Hematopoietic multipotent progenitor cell treated with erythropoietin and hydrocortisone succinate and interleukin-3 and kit ligand, for 4 days (in vitro differentiated cells): ENCODE data around the gene RASD2.

ENCODE experiments used
- DNase-seq: peaks from one replicate; pipeline ENCODE4 v3.0.0-alpha.2; 2015

Gene RASD2

DNA sequence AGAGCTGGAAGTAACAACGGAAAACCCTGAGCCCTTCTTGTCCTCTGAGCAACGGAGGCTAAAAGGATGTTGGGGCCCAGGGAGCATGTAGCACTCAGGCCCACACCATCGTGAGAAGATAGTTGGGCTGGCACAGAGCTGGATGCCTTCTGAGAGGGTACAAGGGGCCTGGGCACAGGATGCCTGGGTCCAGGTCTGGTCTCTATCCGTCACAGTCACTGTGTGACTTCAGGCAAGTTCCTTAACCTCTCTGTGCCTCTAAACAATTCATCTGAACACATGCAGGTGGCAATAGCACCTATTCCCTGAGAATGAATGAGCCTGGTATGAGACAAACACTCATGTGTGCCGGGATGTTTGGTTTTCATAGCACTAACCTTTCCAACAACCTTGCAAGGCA lies 47.3 kb downstream of the RASD2 start:
- DNase-seq: no peak

DNA sequence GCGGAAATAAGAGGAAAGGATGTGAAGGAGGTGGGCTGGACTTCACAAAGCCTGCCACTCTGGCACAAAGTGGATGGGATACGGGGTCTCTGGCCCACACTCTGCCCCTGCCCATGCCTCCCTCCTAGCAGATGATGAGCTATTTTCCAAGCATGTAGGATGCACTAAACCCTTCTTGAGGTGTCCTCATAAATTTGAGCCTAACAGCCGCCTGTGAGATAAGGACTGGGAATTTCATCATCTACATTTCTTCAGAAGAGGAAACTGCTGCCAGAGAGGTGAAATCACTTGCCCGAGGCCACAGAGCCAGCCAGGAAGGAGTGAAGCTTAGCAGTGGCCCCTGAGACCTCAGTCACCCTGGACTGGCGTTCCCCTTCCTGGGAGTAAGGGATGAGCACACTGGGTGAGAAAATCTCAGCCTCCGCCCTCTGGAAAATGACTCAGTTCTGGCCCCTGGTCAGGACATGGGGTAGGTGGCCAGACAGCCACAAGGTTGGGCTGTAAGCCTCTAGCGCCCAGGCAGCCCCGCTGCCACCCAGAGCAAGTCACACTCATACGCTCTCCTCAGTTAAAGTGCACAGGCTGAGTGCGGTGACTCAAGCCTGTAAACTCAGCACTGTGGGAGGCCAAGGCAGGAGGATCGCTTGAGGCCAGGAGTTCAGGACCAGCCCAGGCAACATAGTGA lies 48.6 kb downstream of the RASD2 start:
- peak; percentile 59 for DNase-seq

GRCh38 chr22:35589756-35590093 lies 49.1 kb downstream of the RASD2 start:
- DNase-seq: no peak

DNA sequence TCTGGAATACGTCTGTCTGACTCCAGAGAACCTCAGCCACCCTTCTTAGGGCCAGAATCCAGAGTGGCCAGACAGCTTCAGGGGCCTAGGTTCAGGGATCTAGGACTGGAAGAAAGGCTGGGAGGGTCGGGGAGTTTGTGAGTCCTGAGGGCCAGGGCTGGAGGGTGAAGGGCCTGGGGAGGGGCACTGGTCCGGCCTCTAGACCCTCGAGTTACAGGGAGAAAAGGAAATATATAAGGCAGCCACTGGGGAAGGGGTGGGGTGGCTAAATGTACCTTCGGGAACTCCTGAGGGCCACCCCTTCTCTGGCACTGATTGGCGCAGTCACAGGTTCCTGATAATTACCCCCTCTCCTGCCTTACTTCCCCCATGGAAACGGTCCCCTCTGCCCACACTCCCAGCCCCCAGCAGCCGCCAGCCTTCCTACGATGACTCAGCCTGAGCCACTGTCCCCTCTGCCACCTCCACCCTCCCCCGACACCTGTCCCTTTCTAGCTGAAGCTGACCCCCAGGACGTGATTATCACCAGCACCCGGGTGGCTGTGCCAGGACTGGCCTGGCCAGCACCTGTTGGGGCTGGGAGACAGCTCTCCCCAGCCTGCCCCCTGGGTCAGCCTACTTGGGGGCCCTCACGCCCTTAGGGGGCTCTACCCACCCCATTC lies 50.1 kb downstream of the RASD2 start:
- no peak for DNase-seq

DNA sequence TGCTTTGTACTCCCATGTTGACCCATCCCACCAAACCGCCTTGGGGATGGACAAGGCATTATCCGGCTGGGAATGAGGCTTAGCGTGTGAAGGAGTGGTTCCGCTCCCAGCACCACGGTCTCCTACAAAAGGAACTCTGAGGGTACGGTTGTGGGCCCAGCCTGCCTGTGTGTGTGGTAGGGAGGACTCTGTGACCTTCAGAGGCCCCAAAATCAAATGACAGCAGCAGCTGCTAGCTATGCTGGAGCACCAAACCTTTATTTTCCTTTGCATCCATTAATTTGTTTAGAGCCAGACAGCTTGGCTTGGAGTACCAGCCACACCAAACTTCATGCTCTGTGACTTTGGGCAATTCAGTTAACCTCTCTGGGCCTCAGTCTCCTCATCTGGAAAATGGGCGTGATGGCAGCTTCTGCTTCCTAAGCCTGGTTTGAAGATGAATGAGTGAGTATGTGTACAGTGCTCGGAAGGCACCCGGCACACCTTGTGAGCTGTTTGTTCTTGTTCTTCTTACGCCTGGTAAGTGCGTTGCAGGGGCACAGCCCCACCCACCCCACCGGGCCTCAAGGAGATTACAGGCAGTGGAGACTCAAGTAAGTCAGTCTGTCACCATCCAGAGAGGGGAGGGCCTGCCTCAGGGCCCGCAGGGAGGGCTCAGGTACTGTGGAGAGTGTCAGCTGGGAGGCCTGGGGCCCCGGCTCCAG lies 51.2 kb downstream of the RASD2 start:
- DNase-seq: no peak

DNA sequence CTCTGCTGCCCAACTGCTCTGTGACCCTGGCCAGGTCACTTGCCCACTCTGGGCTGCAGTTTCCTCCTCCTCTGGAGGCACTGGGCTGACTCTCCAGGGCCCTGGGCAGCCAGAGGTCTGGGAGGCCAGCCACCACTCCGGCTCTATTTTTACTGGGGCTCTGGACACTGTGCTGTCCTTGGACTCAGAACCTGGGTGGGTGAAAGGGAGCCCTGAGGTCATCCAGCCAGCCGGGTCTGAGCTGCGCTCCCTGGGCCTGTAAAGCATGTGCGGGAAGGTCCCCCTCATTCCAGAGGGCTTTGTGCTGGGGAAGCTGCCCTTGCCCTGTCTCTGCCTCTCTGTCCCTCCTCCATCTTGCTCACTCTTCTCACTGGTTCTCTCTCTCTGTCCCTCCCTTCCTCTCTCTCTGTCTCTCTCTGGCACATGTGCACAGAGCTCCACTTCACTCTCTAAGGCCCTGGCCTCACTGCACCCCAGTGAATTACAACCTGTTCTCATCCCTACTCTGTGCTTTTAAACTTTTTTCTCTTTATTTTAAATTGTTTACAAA lies 51.9 kb downstream of the RASD2 start:
- DNase-seq: no peak

GRCh38 chr22:35593071-35593890 lies 52.6 kb downstream of the RASD2 start:
- DNase-seq: no peak

- no peak for DNase-seq
These were observed 53.4 kb downstream of the RASD2 start for GRCh38 chr22:35593891-35594470.

DNA sequence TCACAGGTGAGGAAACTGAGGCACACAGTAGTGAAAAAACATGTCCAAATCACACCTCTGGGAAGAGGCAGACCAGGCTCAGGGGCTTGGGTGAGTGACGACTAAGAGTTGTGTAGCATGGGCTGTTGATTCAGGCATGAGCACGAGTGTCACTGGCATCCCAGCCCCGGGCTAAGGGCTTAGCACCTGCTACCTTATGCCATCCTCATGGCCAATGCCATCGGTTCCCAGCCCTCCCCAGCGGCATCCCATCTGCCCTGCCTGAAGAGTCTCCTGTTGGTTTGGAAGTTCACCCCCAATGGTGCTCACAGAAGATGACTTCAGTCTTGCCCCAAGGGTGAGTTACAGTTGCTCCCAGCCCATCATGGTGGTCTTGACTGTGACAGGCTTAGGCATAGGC lies 54.1 kb downstream of the RASD2 start:
- no peak for DNase-seq

- no peak for DNase-seq
These were observed 56.2 kb downstream of the RASD2 start for GRCh38 chr22:35596821-35597220.

- DNase-seq: no peak
These were observed 57.2 kb downstream of the RASD2 start for GRCh38 chr22:35597692-35598395.

GRCh38 chr22:35598396-35598710 lies 57.7 kb downstream of the RASD2 start:
- no peak for DNase-seq

GRCh38 chr22:35599364-35599763 lies 58.7 kb downstream of the RASD2 start:
- no peak for DNase-seq

DNA sequence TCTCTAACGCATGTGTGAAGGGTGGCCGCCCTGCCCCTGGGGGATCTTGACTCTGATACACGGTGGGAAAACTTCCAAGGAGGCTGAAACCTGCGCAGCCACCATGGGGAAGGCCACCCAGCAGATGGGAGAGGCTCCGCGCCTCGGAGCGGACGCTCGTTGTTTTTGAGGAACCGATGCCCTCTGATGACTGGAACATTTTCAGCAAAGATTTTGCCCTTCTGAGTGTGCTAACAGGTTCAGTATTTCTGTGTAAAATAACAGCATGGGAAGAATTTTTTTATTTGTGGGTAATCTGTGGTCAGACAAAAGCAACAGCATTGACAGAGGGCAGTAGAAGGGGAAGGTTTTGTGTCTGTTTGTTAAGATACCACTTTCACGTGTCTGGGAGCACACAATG lies 59.8 kb downstream of the RASD2 start:
- peak; percentile 47 for DNase-seq

- no peak for DNase-seq
These were observed 60.5 kb downstream of the RASD2 start for GRCh38 chr22:35601013-35601580.

- peak; percentile 74 for DNase-seq
These were observed 61.3 kb downstream of the RASD2 start for GRCh38 chr22:35601743-35602615.
